ENCODE measurements around the gene LDLRAD3.

LDLRAD3 gene

DNA sequence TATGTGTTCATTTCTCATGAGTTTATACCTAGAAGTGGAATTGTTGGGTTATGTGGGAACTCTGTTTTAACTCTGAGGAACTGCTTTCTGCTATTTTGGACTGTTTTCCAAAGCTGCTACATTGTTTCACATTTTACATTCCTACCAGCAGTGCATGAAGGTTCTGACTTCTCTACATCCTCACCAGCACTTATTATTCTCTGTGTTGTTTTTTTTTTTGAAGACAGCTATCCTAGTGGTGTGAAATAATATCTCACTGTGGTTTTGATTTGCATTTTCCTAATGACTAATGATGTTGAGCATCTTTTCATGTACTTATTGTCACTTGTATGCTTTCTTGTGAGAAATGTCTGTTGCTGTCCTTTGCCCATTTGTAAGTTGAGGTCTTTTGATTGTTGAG lies 175.4 kb downstream of the LDLRAD3 start:
- ChIA-PET POLR2A (no interaction called here), CTCF (no interaction called here)
- TF ChIP-seq TARDBP (IDR thresholded peaks at IDR 0.05) (no peak), ARNT (IDR thresholded peaks at IDR 0.05) (no peak), ZNF384 (IDR thresholded peaks at IDR 0.05) (no peak), SUZ12 (IDR thresholded peaks at IDR 0.05) (no peak), FOXA1 (IDR thresholded peaks at IDR 0.05) (no peak), HDGF (IDR thresholded peaks at IDR 0.05; ENCODE audit: borderline replicate concordance) (no peak)
- TF ChIP-seq, protein P1, sequence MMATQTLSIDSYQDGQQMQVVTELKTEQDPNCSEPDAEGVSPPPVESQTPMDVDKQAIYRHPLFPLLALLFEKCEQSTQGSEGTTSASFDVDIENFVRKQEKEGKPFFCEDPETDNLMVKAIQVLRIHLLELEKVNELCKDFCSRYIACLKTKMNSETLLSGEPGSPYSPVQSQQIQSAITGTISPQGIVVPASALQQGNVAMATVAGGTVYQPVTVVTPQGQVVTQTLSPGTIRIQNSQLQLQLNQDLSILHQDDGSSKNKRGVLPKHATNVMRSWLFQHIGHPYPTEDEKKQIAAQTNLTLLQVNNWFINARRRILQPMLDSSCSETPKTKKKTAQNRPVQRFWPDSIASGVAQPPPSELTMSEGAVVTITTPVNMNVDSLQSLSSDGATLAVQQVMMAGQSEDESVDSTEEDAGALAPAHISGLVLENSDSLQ (IDR thresholded peaks at IDR 0.05) = no peak
- no peak for DNase-seq (ENCODE audit: extremely low spot score)

DNA sequence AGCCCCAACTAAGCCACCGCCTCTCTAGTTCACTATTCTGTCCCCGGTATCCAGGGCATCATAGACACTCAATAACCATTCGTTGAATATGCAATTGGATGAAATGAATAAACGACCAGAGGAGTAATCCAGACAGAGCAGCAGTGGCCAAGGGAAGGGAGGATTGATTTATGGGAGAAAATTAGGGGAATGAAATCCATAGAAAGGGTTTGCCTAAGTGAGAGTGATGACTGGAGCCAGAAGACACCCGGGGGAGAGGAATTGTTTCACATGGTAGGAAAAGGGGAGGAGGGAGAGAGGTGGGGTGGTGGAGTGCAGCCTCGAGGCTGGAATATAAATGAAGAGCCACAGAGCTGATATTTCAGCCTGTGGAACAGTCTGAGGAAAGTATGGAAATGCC lies 177.2 kb downstream of the LDLRAD3 start:
- ChIA-PET CTCF (no interaction called here), POLR2A (no interaction called here)
- DNase-seq (ENCODE audit: extremely low spot score) = no peak
- no peak for TF ChIP-seq SUZ12 (IDR thresholded peaks at IDR 0.05)

DNA sequence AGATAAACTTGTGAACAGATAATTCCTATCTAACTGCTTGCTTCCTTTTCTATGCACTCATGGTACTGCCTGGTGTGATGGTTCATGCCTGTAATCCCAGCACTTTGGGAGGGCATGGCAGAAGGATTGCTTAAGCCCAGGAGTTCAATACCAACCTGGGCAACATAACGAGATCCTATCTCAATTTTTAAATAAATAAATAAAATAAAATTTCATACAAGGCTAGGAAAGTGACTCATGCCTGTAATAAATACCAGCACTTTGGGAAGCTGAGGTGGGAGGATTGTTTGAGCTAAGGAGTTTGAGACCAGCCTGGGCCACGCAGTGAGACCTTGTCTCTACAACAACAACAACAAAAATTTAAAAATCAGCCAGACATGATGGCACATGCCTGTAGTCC lies 178.8 kb downstream of the LDLRAD3 start:
- TF ChIP-seq ZNF384 (IDR thresholded peaks at IDR 0.05) = no peak
- TF ChIP-seq ARNT (IDR thresholded peaks at IDR 0.05) = no peak
- TF ChIP-seq NFRKB (IDR thresholded peaks at IDR 0.05) = no peak
- no peak for TF ChIP-seq BHLHE40 (IDR thresholded peaks at IDR 0.05; ENCODE audit: borderline replicate concordance)
- no peak for TF ChIP-seq FOXK2 (IDR thresholded peaks at IDR 0.05)
- TF ChIP-seq SP1 (IDR thresholded peaks at IDR 0.05) = no peak
- no peak for TF ChIP-seq L3MBTL2 (conservative IDR thresholded peaks at IDR 0.05)
- no peak for TF ChIP-seq FOXA1 (IDR thresholded peaks at IDR 0.05)
- no peak for TF ChIP-seq LEF1 (IDR thresholded peaks at IDR 0.05; ENCODE audit: borderline replicate concordance)
- TF ChIP-seq CTBP1 (IDR thresholded peaks at IDR 0.05; ENCODE audit: borderline replicate concordance) = no peak
- TF ChIP-seq, protein P1 (IDR thresholded peaks at IDR 0.05) = no peak
- TF ChIP-seq FOXM1 (IDR thresholded peaks at IDR 0.05; ENCODE audit: borderline replicate concordance) = no peak
- ChIA-PET POLR2A (no interaction called here), CTCF (interaction anchor here (2.0 kb wide), 1 partner anchor 9 kb away, joined by 5 read pairs; no protein-coding TSS in a partner anchor)
- DNase-seq (ENCODE audit: extremely low spot score) = no peak

DNA sequence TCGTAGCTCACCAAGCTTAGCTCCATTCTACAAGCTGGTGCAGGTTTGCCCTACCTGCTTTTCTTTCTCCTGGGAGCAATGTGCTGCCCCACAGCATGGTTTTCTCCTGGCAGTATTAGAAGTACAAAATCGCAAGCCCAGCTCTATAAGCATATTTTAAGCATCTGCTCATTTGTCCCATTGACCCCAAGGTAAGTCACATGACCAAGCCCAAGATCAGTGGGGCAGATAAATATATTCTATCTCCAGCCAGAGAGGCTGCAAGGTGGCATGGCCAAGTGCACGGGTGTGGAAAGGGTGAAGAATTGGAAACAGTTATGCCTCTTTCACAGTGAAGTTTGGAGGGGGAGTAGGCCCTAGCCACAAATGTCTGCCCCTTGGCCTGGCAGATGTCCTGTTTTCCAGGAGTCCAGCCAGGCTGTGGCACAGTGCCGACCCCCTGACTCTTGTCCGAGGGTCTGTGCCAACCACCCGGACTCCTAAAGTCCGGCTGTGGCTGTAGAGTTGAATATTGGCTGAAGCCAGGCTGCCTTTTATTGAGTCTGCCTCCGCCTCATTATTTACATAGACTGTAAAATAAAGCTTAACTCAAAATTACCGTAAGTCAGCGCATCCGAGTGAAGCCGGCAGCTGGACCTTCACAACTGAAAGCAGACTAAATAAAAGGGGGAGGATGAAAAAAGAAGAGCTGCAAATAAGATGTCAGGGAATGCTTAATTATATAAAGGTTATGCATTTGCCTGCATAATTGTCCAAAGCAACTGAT lies 179.7 kb downstream of the LDLRAD3 start:
- CTCF ChIA-PET = interaction anchor here (2.0 kb wide), 1 partner anchor 8 kb away, joined by 5 read pairs; no protein-coding TSS in a partner anchor
- no peak for DNase-seq (ENCODE audit: extremely low spot score)
- TF ChIP-seq LEF1 (IDR thresholded peaks at IDR 0.05; ENCODE audit: borderline replicate concordance) (no peak), ARNT (IDR thresholded peaks at IDR 0.05) (no peak)
- POLR2A ChIA-PET = no interaction called here

DNA sequence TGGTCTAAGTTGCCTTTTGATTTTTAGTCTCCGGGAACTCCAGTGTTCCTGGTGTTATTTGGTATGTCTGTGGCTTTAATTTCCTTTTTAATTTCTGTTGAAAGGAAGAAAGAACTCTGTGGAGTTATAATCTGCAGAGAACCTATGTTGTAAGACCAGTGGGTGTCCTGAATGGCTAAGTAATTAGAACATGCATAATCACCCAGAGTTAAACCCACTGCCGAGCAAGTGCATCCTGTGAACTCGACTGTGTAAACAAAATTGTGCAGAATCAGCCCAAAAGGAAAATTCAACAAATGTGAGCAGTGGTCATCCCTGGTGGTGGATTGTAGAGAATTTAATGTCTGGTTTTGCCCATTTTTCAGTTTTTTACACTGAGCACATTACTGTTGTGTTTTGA lies 182.8 kb downstream of the LDLRAD3 start:
- TF ChIP-seq SUZ12 (IDR thresholded peaks at IDR 0.05) (no peak), FOXK2 (IDR thresholded peaks at IDR 0.05) (no peak), FOXM1 (IDR thresholded peaks at IDR 0.05; ENCODE audit: borderline replicate concordance) (no peak), BHLHE40 (IDR thresholded peaks at IDR 0.05; ENCODE audit: borderline replicate concordance) (no peak), HDGF (IDR thresholded peaks at IDR 0.05; ENCODE audit: borderline replicate concordance) (no peak), SP1 (IDR thresholded peaks at IDR 0.05) (no peak), L3MBTL2 (conservative IDR thresholded peaks at IDR 0.05) (no peak), CTBP1 (IDR thresholded peaks at IDR 0.05; ENCODE audit: borderline replicate concordance) (no peak), FOXA1 (IDR thresholded peaks at IDR 0.05) (no peak), TARDBP (IDR thresholded peaks at IDR 0.05) (no peak), ELF4 (IDR thresholded peaks at IDR 0.05) (no peak), ZNF384 (IDR thresholded peaks at IDR 0.05) (no peak), LEF1 (IDR thresholded peaks at IDR 0.05; ENCODE audit: borderline replicate concordance) (no peak), NFRKB (IDR thresholded peaks at IDR 0.05) (no peak), ARNT (IDR thresholded peaks at IDR 0.05) (no peak)
- TF ChIP-seq, protein P1 (IDR thresholded peaks at IDR 0.05) = no peak
- CTCF ChIA-PET = no interaction called here
- DNase-seq (ENCODE audit: extremely low spot score) = no peak
- POLR2A ChIA-PET = no interaction called here

DNA sequence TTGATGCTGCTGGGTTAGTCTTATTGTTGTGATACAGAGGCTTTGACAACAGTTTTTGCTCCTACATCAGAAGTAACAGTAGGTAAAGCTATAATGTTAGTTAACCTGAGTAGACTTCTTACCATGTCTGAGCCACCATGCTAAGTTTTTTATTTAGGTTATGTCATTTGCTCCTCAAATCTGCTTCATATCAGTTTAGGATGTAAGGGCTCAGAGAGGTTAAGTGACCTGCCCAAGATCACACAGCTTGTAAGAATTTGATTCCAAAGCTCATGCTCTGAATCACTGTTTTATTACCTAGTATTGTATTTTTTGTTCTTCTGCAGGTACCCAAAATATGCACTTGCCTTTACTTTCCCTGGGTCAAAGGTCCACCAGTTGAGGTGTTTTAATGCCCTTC lies 183.7 kb downstream of the LDLRAD3 start:
- ChIA-PET CTCF (no interaction called here), POLR2A (no interaction called here)
- TF ChIP-seq SP1 (IDR thresholded peaks at IDR 0.05) (no peak), SUZ12 (IDR thresholded peaks at IDR 0.05) (no peak), FOXK2 (IDR thresholded peaks at IDR 0.05) (no peak), BHLHE40 (IDR thresholded peaks at IDR 0.05; ENCODE audit: borderline replicate concordance) (no peak), HDGF (IDR thresholded peaks at IDR 0.05; ENCODE audit: borderline replicate concordance) (no peak)
- TF ChIP-seq, protein P1 (IDR thresholded peaks at IDR 0.05) = no peak
- no peak for DNase-seq (ENCODE audit: extremely low spot score)

Data from HEK293T (cell line).